ENCODE results near the gene MBNL2. TPM values are rescaled to one million over a fixed set of nuclear protein-coding genes. Genes with fewer than 3 reads are reported as not detected.

The MBNL2 gene
- total and polyA plus RNA-seq, 10 of the 15 experiments (the other 5 are each of a cell fraction or from before 2014, with no cell fraction given) = 1.6 to 9.7 (median 6.7) TPM

GRCh38 chr13:97313551-97314260, 91.6 kb downstream of the MBNL2 start:
- H3K27me3 ChIP-seq (replicated peaks in 1 of 2; ENCODE audit: control insufficient read depth in 2 of 2, insufficient read depth in 2 of 2, low read length in 1 of 2) = no peaks in the 10 kb centered on the region
- intact Hi-C loops (cut with micrococcal nuclease; ENCODE audit: unreplicated experiment) (no loop called here), in situ Hi-C loops (cut with MboI) (no loop called here)
- H3K27ac ChIP-seq (ENCODE audit: control insufficient read depth, insufficient read depth) = no peak overlapping the region
- BruUV-seq (replicated peaks) = no TSS peak
- H3K4me2 ChIP-seq (ENCODE audit: control insufficient read depth, insufficient read depth) = no peak overlapping the region
- CTCF ChIA-PET = no interaction called here
- no peaks in the 10 kb centered on the region for H3K4me1 ChIP-seq (ENCODE audit: control insufficient read depth, insufficient read depth, low read length)
- H2AFZ ChIP-seq (ENCODE audit: control insufficient read depth, low read depth, low read length) = no peak overlapping the region
- no peak overlapping the region for H3K9ac ChIP-seq (ENCODE audit: control insufficient read depth, insufficient read depth, low read length)
- no peak for DNase-seq (ENCODE audit: low read depth, low spot score)
- H3K9me3 ChIP-seq (replicated peaks; ENCODE audit: control insufficient read depth, insufficient read depth, low read length) = no peaks in the 10 kb centered on the region
- RAD21 ChIA-PET (ENCODE audit: unreplicated experiment) = no interaction called here
- TF ChIP-seq SMAD5 (IDR thresholded peaks at IDR 0.05; ENCODE audit: low read depth) (no peak), ZNF622 (IDR thresholded peaks at IDR 0.05) (no peak), SRF (IDR thresholded peaks at IDR 0.05; ENCODE audit: low read depth in 2 of 2, low read length in 2 of 2) (no peak), NFXL1 (IDR thresholded peaks at IDR 0.05; ENCODE audit: borderline replicate concordance) (no peak), CEBPB (IDR thresholded peaks at IDR 0.05; ENCODE audit: borderline replicate concordance in 1 of 2, low read depth in 2 of 2, low read length in 2 of 2) (no peak), SMAD1 (IDR thresholded peaks at IDR 0.05; ENCODE audit: low read depth, partially characterized antibody) (no peak), NFYB (IDR thresholded peaks at IDR 0.05; ENCODE audit: insufficient read depth, low read depth, low read length) (no peak), EP300 (IDR thresholded peaks at IDR 0.05; ENCODE audit: borderline replicate concordance in 1 of 2, control insufficient read depth in 1 of 2, low read depth in 2 of 2, low read length in 2 of 2) (no peak), DPF2 (IDR thresholded peaks at IDR 0.05) (no peak), KLF5 (IDR thresholded peaks at IDR 0.05; ENCODE audit: partially characterized antibody) (no peak), ZNF687 (IDR thresholded peaks at IDR 0.05) (no peak), SIN3A (IDR thresholded peaks at IDR 0.05; ENCODE audit: low read depth, low read length) (no peak), CBFB (IDR thresholded peaks at IDR 0.05; ENCODE audit: low read depth) (no peak), MLLT1 (IDR thresholded peaks at IDR 0.05) (no peak), ZNF592 (IDR thresholded peaks at IDR 0.05) (no peak), STAT1 (conservative IDR thresholded peaks at IDR 0.05) (no peak)
- FAIRE-seq = no peak
- POLR2A ChIA-PET = no interaction called here
- SMC1A ChIA-PET (ENCODE audit: uncharacterized antibody, unreplicated experiment) = no interaction called here
- no peak overlapping the region for H3K4me3 ChIP-seq
- no peak for ATAC-seq
- no peaks in the 10 kb centered on the region for H3K36me3 ChIP-seq (ENCODE audit: control insufficient read depth in 2 of 2, insufficient read depth in 2 of 2, low read length in 1 of 2)
- H3K79me2 ChIP-seq (ENCODE audit: control insufficient read depth, insufficient read depth, low read length) = no peaks in the 10 kb centered on the region
- H4K20me1 ChIP-seq (ENCODE audit: control insufficient read depth, insufficient read depth) = no peaks in the 10 kb centered on the region

All from GM12878 (cell line).